H1 (cell line): ENCODE results near the gene TMEM235. TPM values are rescaled to one million over a fixed set of nuclear protein-coding genes. Genes with fewer than 3 reads are reported as not detected.

ENCODE experiments used
- ATF2 ChIP-seq: IDR thresholded peaks from 2 replicates; pipeline ENCODE4 v1.6.1; 2012; ENCODE audit warnings: low read length, inconsistent platforms
- polyA plus RNA-seq, 7 experiments: library from polyadenylated mRNA; depleted of rRNA in 3 of 7; stranded (reverse) in 5 of 7; unstranded in 2 of 7; fragments of >200 nt in 5 of 7; fragments of 200-250 nt in 2 of 7; gene quantifications; 1 replicate in 5 of 7; 2 replicates in 1 of 7; 4 replicates in 1 of 7; pipeline versions ENCODE4 v1.2.1 to v1.2.3, GENCODE V29; 2011 to 2013; ENCODE audit warnings: missing spikeins in 2 of 7, mixed read lengths in 2 of 7
- total RNA-seq: library from RNA; stranded (reverse); fragmentation: NEBNext Ultra II Directional; extraction: Animal tissue kit (Norgen Biotek cat#: 25700); gene quantifications from 2 replicates; pipeline ENCODE4 v1.2.1, GENCODE V29; 2021

The TMEM235 gene
- total and polyA plus RNA-seq, 2 of the 8 experiments (the other 6 are each of a cell fraction or from before 2014, with no cell fraction given), result 0.05 to 0.15 TPM

DNA sequence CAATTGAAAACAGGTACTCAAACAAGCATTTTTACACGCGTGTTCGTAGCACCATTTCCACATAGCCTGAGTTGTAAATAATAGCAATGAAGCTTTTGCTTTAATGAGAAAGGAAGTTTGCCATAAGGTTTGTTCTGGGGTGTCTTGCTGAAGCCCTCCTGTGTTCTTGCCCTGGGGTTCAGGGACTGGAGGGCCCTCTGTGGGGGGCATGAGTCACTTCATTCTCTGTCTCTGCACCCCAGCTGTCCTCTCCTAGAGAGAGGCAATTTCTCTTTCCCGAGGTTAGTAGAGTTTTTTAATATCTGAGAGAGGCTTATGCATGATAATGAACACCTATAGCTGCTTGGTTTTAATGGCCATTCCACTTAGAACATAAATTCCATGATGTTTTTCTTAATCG, 34.7 kb upstream of the TMEM235 start (continued):
- no peak for TF ChIP-seq ATF2
